CD4-positive, alpha-beta T cell treated with Interferon gamma for 1 hour (primary cell): ENCODE measurements around the gene SPINT1.

Experiments used
- DNase-seq: peaks from one replicate; pipeline ENCODE4 v3.0.0-alpha.2; 2020

Gene SPINT1, protein sequence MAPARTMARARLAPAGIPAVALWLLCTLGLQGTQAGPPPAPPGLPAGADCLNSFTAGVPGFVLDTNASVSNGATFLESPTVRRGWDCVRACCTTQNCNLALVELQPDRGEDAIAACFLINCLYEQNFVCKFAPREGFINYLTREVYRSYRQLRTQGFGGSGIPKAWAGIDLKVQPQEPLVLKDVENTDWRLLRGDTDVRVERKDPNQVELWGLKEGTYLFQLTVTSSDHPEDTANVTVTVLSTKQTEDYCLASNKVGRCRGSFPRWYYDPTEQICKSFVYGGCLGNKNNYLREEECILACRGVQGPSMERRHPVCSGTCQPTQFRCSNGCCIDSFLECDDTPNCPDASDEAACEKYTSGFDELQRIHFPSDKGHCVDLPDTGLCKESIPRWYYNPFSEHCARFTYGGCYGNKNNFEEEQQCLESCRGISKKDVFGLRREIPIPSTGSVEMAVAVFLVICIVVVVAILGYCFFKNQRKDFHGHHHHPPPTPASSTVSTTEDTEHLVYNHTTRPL

GRCh38 chr15:40843885-40844695, at the start of gene SPINT1:
SPINT1 (plus strand) TSS chr15:40844048; CDS start chr15:40844555, 507 bp downstream.
- DNase-seq: no peak

DNA sequence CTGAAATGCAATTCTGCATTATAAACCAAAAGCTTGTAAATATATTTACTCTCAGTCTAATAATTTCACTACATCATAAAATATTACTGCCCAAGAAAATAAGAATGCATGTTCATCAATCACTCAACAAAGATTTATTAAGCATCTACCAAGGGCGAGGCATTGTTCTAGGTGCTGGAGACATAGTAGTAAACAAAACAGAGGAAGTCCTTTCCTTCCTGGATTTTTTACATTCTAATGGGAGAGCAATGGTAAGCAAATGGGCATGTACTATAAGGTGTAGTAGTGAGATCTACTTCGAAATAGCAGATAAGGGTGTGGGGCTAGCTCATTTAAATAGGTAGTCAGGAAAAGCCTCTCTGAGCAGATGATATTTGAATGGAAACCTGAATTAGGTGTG, 47.8 kb upstream of the SPINT1 start:
- no peak for DNase-seq

- DNase-seq: no peak
Measured at GRCh38 chr15:40796512-40796911, 47.3 kb upstream of the SPINT1 start.

DNA sequence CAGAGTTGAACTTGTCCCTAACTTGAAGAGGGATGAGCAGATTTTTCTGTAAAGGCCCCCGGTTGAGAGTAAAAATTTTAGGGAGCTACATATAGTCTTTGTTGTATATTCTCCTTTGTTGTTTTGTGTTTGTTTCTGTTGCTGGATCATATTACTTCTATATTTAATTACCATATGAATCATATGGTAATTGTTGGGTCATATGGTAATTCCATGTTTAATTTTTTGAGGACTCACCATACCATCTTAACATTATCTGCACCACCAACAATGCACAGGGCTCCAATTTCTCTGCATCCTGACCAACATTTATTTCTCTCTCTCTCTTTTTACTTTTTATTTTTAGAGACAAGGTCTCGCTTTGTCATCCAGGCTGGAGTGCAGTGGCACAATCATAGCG, 44.3 kb upstream of the SPINT1 start:
- DNase-seq: no peak

GRCh38 chr15:40803076-40803475, 40.8 kb upstream of the SPINT1 start:
- no peak for DNase-seq

- no peak for DNase-seq
Measured at GRCh38 chr15:40803688-40804087, 40.2 kb upstream of the SPINT1 start.

DNA sequence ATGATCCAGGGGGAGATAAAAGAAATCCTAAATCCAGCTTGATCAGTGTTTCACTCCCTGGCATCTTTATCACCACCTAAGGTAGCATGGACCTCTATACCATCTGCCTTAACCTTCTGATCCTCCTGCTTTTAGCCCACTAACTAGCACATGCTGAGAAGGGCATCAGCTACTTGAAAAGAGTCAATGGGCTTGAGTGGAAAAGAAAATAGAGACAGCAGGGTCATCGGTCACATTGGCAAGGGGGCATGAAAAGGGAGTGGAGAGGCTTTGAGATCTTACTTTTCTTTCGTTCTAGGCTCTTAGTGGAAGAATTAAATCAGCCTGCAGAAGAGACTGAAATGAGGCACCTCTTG, 37.2 kb upstream of the SPINT1 start:
- DNase-seq: no peak

DNA sequence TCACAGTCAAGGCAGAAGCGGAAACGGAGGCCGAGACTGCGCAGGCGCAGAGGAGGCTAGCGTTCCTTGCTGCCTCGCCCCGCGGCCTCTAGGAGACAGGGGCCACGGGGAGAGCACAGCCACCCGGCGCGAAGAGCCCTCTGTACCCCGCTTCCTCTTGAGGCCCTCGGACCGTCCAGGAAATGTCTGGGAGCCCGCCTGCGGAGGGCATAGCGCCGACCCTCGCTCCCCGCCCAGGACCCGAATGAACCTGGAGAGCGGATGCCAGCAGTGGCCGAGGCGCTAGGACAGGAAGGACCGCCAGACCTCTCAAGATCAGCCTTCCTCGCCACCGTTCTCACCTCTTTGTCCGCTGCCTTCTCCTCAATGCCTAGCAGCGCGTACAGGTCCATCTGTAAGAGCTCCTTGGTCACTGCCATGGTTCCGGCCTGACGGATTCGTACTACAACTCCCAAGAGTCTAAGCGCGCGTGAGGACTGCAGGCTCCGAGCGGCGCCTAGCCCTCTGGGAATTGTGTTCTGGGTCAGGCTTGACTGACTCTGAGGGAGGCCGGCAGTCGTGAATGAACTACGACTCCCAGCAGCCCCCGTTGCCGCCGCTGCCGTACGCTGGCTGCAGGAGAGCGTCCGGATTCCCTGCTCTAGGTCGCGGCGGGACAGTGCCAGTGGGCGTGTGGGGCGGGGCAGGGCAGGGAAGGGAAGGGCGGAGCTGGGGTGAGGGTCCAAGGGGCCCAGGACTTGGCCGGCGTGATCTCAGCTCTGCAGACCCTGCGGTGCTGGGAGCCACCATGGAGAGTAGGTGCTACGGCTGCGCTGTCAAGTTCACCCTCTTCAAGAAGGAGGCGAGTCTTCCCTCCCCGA, 36.6 kb upstream of the SPINT1 start, which contains the start of the genes DNAJC17 and ZFYVE19:
DNAJC17 (minus strand) TSS at position 446 of the 860 bp plus-strand sequence; CDS start at position 419, 27 bp downstream.
ZFYVE19 (plus strand) TSS at position 62 of the 860 bp plus-strand sequence; CDS start at position 563, 501 bp downstream.
- DNase-seq: peak; percentile 94

GRCh38 chr15:40807888-40808461, 35.9 kb upstream of the SPINT1 start:
- no peak for DNase-seq

DNA sequence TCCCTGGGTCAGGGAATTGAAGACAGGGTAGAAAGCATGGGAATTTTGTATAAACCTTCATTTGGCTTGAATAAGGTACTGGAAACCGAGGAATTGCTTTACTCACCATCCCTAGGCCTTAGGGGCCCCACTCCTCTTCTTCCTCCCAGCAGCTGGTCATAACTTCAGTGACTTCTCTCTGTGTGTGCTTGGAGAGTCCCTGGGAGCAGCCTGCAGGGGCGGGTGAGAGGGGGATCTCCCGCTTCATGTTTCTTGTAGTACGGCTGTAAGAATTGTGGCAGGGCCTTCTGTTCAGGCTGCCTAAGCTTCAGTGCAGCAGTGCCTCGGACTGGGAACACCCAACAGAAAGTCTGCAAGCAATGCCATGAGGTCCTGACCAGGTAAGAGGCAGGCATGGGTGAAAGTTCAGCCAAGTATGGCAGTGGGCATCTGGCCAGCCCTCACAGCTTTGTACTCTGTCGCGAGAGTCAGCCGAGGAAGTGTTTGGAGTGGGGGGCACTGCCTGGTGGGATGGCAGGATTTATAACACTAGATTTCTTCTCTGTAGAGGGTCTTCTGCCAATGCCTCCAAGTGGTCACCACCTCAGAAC, 34.9 kb upstream of the SPINT1 start:
- no peak for DNase-seq

DNA sequence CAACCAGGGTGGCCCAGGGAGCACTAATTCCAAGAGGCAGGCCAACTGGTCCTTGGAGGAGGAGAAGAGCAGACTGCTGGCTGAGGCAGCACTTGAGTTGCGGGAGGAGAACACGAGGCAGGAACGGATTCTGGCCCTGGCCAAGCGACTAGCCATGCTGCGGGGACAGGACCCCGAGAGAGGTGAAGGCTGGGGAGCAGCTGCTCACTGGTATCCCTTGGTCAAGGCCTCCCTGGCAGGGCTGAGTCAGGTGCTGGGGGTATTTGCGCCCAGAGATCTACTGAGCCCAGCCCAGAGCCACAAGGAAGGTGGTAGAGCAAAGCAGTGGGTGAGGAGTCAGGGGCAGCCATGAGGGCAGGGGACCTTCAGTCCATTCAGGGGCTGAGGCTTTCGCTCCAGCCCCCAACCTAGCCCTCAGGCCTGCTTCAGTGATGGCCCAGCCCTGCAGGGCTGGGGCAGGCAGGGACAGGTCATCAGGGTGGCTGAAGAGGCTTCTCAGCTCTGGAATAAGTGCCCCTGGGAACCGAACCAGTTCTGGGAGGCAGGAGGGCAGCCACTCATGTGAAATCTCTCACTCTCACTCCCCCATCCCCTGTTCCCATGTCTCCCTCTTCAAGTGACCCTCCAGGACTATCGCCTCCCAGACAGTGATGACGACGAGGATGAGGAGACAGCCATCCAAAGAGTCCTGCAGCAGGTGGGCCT, 31.0 kb upstream of the SPINT1 start:
- no peak for DNase-seq

GRCh38 chr15:40815042-40815698, 28.7 kb upstream of the SPINT1 start:
- no peak for DNase-seq

DNA sequence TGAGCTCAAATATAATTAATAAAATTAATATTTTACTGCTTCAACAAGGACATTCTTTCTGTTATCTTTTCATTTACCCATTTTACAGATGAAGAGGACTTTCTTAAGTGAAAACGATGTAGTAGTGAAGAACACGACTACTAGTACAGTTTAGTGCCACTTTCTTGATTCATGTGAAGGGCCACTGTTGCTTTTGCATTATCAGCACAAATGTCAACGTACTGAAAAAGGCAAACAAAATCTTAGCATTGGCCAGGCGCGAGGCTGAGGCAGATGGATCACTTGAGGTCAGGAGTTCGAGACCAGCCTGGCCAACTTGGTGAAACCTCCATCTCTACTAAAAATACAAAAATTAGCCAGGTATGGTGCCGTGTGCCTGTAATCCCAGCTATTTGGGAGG, 24.8 kb upstream of the SPINT1 start:
- no peak for DNase-seq

- no peak for DNase-seq
Measured at GRCh38 chr15:40821195-40821594, 22.7 kb upstream of the SPINT1 start.

GRCh38 chr15:40823572-40824343, 20.1 kb upstream of the SPINT1 start:
- DNase-seq: no peak

DNA sequence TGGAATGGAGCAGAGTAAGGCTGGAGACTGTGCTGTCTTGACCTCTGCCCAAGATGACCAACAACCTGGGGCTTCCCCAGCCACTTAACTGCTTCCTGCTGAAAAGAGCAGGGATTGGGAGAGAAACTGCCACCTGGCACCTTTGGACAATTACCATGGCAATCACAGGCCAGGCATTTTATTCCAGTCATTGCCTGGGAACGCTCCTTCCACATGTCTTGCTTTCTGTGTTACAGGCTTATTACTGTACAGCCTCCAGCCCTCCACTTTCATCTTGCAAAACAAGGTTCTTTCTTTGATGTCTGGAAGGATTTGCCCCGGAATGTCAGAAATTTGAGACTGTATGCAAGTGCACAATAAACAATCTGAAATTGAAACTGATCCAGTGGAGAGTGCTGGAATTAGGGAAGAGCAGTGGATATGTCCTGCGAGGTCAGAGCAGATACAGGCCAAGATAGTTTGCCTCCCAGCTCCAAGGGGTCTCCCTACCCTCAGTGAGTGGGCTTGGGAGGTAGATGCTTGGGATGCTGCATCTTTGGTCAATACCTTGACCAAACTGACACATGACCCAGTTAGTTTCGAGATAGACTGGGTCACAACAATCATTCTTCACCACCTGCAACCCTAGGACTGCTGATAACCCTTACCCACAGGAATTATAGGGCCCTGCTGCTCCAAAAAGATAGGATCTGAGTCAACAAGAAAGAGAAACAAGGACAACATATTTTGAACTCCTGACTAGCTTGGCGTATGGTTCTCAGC, 18.0 kb upstream of the SPINT1 start:
- DNase-seq: no peak

DNA sequence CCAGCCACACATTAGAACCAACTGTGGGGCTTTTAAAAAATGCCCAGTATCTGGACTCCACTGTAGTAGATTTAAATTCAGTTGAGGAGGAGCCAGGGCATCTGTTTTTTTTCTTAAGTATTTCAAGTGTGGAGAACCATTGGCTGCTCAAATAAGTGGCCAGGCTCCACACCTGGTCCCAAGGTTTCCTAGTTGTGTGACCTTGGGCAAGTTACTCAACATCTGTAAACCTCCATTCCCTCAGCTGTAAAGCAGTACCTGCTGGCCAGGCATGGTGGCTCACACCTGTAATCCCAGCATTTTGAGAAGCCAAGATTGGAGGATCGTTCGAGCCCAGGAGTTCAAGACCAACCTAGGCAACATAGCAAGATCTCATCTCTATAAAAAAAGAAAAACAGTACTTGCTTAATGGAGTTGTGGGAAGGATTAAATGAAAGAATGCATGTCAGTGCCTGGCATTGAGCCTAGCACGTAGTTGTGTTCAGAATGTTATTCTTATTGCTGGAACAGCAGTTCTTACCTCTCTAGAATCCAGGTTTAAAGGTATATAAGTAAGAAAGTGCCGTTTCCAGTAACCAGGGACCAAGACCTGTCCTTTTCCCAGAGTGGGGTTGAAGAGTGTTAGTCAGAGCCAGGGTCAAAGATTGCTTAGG, 17.3 kb upstream of the SPINT1 start:
- DNase-seq: no peak

DNA sequence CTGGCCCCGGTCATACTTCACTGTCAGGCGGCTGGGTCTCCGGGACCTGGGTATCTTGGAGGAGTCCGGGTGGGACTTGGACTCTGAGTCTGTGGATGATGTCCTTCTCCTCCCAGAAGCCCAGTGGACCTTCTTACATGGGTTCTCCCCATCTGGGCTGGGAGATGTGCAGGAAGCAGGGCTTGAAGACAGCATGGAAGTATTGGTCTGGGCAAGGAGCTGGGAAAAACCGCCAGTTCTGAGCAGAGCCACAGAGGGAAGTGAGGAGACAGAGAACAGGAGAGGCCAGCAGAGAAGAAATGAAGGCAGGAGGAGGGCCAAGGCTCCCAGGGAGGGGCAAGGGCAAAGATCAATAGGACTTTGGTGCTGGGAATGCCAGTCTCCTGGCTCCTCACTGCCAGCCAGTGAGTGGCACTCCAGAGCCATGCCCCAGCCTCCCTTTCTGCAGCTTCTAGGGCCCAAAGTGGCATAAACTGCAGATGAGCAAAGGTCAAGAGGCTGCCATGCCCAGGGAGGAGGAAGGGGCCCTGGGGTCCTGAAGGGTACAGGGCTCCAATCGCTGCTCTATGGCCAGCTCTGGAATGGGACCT, 15.3 kb upstream of the SPINT1 start, which contains the start of gene PPP1R14D:
PPP1R14D (minus strand) TSS at position 262 of the 590 bp plus-strand sequence; CDS start at position 195, 67 bp downstream.
- DNase-seq: no peak
